ENCODE measurements around the gene RPL22.

The RPL22 gene

DNA sequence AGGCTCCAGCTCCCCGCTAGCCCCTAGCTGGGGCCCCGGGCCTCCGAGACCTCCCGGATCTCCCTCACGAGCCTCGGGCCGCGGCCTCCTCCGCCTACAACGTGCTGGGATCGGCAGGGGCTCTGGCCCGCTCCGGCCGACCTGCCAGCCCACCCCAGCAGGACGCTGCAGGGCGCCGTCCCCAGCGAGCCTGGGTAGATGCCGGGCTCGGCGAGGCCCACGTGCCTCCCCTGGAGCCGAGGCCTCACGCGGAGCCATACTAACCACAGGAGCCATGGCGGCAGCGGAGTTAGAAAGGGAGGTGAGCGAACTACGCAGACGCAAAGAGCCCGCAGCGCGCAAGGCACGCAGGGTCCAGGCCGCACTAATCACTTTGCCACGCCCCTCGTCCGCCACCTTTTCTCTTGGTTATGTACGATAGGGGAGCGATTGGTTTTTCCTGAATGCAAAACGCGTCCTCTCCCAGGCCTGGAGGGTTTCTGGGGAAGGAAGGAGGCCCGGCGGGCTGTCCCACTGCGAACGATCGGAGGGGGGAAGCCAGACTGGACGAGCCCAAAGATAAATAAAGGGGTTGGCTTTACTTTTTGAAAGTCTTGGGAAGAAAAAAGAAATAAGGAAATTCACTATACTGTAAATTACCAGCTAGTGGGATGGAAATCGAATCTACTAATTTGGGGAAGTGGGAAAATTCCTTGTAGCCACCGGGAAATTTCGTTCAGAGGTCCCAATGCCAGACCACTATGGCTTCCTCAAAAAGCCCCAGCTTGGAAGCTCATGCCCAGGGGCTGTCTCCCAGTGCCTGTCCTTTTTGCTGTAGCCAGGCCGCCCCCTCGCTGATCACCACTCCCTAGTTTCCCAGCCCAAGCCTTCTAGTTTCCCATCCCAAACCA, at the start of gene RPL22:
TSS of gene RPL22 (minus strand) at position 298 of the 890 bp plus-strand sequence. CDS start at position 276, 22 bp downstream.
- peak; percentile 93 to 97 for DNase-seq (ENCODE audit: low read depth in 2 of 2)

GRCh38 chr1:6248161-6248776, 48.9 kb upstream of the RPL22 start:
- no peak for DNase-seq (ENCODE audit: low read depth in 2 of 2)

GRCh38 chr1:6247651-6248050, 48.3 kb upstream of the RPL22 start:
- no peak for DNase-seq (ENCODE audit: low read depth in 2 of 2)

DNA sequence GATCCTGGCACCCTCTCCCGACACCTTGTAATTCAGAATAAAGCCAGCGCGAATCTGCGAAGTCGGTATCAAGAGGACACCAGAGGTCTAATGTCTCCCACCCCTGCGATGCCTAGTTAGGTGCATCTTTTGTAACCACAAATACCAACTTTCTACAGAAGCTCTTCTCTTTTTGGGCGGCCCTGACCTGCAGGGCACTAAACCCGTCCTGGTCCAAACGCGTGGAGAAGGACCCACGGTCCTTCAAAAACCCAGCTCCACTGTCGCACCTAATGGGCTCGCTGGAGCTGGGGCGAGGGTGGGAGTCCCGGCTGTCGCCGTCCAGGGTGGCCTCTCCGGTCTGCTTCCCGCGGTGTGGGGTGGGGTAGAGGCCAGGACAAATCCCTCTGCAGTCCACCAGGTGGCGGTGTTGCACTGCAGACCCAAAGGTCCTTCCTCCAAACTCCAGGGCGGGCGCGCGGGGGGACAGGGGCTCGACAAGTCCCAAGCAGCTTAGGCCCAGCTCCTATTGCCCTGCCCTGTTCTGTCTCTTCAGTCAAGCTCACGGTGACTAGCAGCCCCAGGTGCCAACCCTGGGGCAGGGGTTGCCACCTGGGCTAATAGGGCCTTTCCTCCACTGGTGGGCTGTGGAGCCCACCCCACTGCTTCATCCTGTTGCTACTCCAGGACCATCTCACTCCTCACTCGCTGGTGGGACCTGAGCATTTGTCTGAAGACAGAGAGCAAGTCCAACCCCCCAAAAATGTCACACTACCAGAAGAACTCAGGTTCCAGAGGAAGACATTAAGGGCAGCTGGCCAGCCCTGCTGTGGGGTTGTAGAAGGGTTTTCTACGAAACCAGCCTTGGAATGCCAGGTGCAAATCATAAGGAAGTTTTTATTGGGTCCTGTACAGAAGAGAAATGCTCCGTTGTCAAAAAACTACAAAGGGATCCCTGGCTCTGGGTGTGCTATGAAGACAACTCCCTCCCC, 47.4 kb upstream of the RPL22 start:
- peak; percentile 50 to 52 for DNase-seq (ENCODE audit: low read depth in 2 of 2)

DNA sequence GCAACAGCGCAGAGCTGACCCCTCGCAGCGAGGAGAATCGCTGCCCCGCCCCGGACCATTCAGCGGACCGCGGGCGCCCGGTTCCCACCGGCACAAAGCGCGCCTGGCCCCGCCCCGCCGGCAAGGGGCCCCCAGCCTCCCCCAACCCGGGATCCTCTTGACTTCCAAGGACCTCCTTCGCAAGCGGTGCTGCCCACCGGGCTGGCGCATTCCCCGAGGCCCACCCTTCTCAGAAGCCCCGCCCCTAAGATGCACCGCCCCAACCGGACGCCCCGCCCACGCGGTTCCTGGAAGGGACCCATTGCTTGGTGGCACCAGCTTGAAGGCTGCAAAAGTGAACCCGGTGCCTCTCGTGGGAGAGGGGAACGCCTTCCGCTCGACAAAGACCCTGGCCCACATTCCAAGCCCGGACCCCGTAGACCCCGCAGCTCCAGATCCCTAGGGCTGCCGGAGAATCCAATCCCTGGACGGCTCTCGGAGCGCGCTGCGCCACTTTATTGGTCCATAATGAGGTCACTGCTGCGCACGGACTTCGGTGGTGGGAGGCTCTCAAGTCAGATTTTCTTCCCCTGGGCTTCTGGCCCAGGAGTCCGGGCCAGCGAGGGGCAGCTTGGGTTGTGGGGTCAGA, 46.6 kb upstream of the RPL22 start:
- no peak for DNase-seq (ENCODE audit: low read depth in 2 of 2)

DNA sequence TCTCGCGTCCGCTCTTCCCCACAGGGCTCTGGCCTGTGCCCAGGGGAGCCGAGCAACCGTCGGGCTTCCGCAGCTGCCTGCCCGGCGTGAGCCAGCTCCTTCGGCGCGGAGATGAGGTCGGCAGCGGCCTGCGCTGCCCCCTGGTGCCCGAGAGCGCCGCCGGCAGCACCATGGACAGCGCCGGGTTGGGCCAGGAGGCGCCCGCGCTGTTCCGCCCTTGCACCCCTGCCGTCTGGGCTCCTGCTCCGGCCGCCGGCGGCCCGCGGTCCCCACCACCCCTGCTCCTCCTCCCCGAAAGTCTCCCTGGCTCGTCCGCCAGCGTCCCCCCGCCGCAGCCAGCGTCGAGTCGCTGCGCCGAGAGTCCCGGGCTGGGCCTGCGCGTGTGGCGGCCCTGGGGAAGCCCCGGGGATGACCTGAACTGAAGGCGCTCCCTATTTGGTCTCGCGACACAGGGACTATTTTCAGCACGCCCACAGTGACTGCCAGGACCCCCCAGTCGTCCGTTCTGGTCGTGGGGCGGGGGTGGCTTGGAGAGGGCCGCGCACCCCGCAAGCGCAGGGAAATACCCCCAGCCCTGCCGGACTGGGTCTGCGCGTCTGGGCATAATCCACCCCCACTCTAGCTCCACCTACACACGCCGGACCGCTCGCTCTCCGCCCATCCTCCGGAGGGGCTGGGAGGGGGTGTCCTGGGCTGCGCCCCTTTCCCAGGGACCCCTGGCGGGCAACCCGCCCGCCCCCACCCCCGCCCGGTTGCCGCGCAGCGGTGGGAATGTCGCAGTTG, 45.9 kb upstream of the RPL22 start:
- peak; percentile 29 to 36 for DNase-seq (ENCODE audit: low read depth in 2 of 2)

GRCh38 chr1:6244401-6245049, 45.1 kb upstream of the RPL22 start:
- no peak for DNase-seq (ENCODE audit: low read depth in 2 of 2)

DNA sequence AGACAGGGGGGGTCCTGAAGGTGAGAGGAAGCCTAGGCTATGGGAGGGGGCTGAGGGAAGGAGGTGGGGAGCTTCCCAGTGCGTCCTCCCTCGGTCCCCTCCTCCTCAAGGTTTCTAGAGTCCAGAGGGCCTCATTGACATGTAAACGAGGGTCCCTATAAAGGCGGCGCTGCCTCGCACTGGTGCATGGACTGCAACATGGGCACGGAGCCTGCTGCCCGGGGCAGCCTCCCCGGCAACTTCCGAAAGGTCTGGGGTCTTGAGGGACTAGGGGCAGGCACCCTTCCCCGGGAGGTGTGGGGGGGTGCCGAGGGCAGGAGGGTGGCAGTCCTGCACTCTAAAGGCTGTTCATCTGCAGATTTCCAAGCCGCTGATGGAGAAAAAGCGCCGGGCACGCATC, 44.6 kb upstream of the RPL22 start, which contains the start of gene HES3:
TSS of gene HES3 (plus strand) at position 187 of the 400 bp plus-strand sequence. CDS start at position 374, 187 bp downstream.
- no peak for DNase-seq (ENCODE audit: low read depth in 2 of 2)

DNA sequence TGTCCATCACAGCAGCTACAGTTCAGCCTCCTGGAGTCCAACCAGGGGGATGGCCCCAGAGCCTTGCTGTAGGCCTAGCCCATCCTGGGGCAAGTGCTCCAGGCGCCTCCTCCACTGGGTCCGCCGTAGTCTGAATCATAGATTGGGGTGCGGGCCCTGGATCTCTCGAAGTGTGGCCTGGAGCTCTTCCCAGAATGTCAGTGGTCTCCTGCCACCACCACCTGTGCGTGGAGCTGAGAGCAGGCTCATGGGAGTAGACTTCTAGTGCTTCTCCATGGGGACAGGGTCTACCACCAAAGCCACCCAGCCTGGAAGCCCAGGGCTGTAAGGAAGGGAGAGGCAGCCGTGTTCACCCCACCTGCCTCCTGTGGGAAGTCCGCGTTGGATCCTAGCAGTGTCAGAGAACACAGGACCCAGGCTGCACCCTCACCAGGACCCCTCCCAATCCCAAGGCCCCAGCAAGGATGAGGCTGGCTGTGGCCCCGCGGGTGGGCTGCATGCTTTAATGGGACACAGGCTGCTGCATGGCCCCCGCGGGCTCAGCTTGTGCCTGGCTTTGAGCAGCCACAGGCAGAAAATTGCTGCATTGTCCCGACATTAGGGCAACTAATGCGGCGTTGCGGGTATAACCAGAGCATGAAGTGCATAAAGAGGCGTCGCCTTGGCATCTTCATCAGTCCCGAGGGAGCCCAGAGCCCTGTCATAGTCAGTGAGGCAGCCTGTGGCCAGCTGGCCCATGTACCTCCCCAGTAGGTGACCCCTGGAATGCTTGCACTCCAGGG, 43.8 kb upstream of the RPL22 start:
- DNase-seq (ENCODE audit: low read depth in 2 of 2): no peak

GRCh38 chr1:6241887-6242740, 42.7 kb upstream of the RPL22 start:
- DNase-seq (ENCODE audit: low read depth in 2 of 2): no peak

- no peak for DNase-seq (ENCODE audit: low read depth in 2 of 2)
Observed at GRCh38 chr1:6241107-6241886, 41.9 kb upstream of the RPL22 start.

GRCh38 chr1:6239950-6240768, 40.8 kb upstream of the RPL22 start:
- DNase-seq (ENCODE audit: low read depth in 2 of 2): no peak

DNA sequence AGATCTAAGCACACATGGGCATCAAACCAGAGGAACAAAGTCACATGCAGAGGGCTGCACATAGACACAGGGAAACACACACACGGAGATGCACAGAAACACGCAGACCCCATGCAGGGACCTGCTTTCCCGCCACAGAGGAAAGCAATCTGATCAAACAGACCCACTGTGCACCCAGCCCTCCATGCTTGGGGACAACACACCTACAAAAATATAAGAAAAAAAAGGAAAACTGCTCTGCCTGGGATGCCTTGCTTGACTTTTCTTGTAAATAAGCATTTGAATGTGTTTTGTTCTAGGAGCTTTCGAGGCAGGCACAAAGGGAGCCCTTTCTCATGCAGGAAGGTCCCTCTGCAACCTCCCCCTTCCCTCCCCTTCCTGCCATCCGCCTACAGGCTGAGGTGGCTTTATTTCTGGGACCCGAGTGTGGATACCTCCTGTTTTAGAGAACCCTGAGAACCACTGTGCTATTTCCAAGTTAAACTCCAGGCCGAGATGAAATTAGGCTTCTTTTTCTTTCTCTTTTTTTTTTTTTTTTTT, 39.9 kb upstream of the RPL22 start:
- DNase-seq (ENCODE audit: low read depth in 2 of 2): no peak

- DNase-seq (ENCODE audit: low read depth in 2 of 2): no peak
Observed at GRCh38 chr1:6237093-6237492, 37.7 kb upstream of the RPL22 start.

DNA sequence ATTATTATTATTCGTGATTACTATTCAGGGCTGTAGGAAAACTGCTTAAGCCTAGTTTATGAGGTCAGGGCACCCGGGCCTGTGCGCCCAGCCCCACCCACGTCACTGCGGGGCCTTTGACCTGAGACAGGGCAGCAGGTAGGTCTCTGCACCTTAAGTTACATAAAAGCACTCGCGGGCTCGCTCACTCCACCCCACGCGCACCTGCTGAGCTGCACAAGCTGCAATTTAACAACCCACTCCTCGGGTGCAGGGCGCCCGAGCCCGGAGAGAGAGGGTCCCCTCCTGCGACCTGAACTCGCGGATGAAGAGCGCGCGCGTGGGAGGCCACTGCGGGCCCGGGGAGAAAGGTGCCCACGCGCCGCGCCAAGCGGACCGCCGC, 35.9 kb upstream of the RPL22 start:
- DNase-seq (ENCODE audit: low read depth in 2 of 2): no peak
